GM18520 (cell line): ENCODE measurements around the gene TRPM2.

ENCODE experiments used
- ATAC-seq: cut with Tn5 transposase; IDR thresholded peaks from one replicate; pipeline ENCODE4 v1.9.1; 2021; ENCODE audit not compliant: unreplicated experiment

TRPM2 gene

GRCh38 chr21:44424608-44425306, 71.3 kb downstream of the TRPM2 start:
- no peak for ATAC-seq

DNA sequence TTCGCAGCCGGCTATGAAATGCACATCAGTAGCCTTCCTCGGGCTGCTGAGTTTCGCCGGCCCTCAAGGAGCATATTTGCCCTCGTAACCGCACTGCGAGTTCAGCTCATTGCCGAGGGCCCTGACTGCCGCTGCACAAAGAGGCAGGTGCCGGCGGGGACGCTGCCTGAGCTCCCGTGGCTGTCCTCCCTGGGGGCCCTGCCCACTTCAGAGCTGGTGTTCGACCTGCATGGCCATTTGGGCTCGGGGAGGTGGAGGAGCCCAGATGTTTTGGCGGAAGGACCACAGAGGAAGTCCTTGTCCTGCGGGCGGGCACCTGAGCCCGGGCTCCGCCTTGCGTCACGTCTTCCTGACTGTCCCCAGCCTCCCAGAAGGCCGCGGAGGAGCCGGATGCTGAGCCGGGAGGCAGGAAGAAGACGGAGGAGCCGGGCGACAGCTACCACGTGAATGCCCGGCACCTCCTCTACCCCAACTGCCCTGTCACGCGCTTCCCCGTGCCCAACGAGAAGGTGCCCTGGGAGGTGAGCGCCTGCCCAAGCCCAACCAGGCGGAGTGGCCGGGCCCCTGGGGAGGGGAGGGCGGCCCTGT, 72.0 kb downstream of the TRPM2 start:
- no peak for ATAC-seq

- ATAC-seq: no peak
These were observed 72.7 kb downstream of the TRPM2 start for GRCh38 chr21:44425895-44426662.

DNA sequence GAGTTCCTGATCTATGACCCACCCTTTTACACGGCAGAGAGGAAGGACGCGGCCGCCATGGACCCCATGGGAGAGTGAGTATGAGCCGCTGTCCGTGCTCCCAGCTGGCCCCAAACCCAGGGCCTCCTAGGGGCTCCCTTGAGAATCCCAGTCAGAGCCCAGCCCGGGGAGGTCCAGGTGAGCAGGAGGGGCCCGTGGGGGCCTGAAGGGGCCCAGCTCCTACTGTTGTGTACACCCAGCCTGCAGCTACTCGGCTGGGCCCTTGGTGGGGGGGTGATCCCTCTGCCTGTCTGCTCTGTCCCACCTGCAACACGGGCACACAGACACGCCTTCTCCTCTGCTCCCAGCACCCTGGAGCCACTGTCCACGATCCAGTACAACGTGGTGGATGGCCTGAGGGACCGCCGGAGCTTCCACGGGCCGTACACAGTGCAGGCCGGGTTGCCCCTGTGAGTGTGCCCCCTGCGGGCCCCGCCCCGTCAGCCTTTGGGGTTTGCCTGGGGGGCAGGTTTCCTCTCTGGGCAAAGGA, 73.3 kb downstream of the TRPM2 start:
- ATAC-seq: no peak

- no peak for ATAC-seq
These were observed 74.1 kb downstream of the TRPM2 start for GRCh38 chr21:44427241-44428120.

GRCh38 chr21:44428281-44428960, 75.0 kb downstream of the TRPM2 start:
- no peak for ATAC-seq

DNA sequence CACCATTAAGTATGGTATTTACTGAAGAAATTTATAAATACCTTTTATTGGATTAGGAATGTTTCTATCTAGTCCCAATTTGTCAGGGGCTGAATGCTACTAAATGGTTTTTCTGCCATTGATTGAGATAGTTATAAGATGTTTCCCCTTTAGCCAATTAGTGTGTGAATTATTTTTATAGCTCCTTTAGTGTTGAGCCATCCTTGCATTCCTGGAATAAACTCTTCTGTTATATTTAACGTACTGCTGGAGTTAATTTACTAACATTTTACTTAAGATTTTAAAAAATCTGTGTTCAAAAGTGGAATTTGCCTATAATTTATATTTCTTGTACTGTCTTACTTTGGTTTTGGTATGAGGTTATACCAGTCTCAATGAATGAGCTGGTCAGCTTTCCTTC, 76.5 kb downstream of the TRPM2 start:
- no peak for ATAC-seq

DNA sequence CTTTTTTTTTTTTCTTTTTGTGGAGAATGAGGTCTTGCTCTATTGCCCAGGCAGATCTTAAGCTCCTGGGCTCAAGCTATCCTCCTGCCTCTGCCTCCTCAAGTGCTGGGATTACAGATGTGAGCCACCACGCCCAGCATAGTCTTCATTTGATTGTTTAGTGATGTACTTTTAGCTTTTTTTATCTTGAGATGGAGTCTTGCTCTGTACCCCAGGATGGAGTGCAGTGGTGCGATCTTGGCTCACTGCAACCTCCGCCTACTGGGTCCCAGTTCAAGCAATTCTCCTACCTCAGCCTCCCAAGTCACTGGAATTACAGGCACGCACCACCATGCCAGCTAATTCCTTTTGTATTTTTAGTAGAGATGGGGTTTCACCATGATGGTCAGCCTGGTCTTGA, 77.9 kb downstream of the TRPM2 start:
- ATAC-seq: no peak

GRCh38 chr21:44432841-44433790, 79.7 kb downstream of the TRPM2 start:
- ATAC-seq: no peak

GRCh38 chr21:44433791-44434567, 80.6 kb downstream of the TRPM2 start:
- no peak for ATAC-seq

GRCh38 chr21:44434568-44434925, 81.1 kb downstream of the TRPM2 start:
- no peak for ATAC-seq

GRCh38 chr21:44434936-44435635, 81.7 kb downstream of the TRPM2 start:
- ATAC-seq: no peak

- no peak for ATAC-seq
These were observed 82.7 kb downstream of the TRPM2 start for GRCh38 chr21:44436111-44436611.

DNA sequence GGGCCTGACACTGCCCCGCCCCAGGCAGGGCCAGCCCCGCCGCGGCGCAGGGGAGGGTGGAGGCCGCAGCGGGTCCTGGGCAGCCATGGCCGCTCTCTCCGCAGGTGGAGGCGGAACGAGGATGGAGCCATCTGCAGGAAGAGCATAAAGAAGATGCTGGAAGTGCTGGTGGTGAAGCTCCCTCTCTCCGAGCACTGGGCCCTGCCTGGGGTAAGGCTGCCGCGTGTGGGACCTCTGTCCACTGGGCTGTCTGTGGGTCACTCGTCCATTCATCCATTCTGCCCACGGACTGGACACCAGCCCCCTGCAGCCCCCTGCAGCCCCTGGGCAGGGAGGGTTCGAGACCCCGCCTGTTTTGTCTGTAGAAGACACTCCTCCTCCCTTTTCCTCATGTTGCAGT, 83.5 kb downstream of the TRPM2 start:
- ATAC-seq: no peak

- ATAC-seq: no peak
These were observed 83.9 kb downstream of the TRPM2 start for GRCh38 chr21:44437371-44437695.

GRCh38 chr21:44437696-44438431, 84.4 kb downstream of the TRPM2 start:
- no peak for ATAC-seq

DNA sequence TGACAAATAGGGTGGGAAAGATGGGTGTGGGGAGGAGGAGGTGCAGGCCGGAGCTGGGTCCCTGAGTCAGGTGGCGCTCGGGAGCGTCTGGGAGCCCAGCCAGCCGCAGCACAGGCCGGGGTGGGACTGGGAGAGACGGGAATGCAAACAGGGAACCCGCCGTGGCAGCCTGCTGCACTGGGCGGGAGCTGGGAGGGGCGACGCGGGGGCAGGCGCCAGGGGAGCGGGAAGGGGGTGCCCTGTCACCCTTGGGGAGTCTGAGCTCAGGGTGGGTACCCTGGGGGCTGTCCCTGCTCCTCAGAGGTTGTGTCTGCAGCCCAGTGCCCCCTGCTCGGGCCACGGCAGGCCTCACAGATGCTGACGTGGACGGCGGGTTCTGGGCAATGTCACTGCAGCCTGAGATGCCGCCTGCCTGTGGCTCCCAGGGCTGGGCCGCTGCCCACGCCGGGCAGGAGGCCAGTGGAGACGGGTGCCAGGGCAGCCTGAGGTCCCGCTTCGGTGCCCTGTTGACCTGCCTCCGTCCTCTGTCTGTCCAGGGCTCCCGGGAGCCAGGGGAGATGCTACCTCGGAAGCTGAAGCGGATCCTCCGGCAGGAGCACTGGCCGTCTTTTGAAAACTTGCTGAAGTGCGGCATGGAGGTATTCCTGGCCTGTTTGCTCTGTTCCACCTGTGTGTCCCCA, 85.2 kb downstream of the TRPM2 start:
- ATAC-seq: no peak
